Hepatic stellate cell (primary cell): ENCODE measurements around the gene MYBBP1A.
"Not testable (repeated sequence)": the region's sequence is repeated elsewhere in the genome, so short reads cannot be mapped to it uniquely, and the experiment has no call there.

Experiments used
- DNase-seq: peaks from one replicate; pipeline ENCODE4 v3.0.0; 2011; ENCODE audit warnings: low spot score

MYBBP1A gene

GRCh38 chr17:4588391-4588790 is 33.2 kb upstream of the MYBBP1A start:
- DNase-seq: no peak

GRCh38 chr17:4587803-4588202 is 32.6 kb upstream of the MYBBP1A start:
- no peak for DNase-seq

- no peak for DNase-seq
These were observed 32.0 kb upstream of the MYBBP1A start for GRCh38 chr17:4587195-4587594.

- no peak for DNase-seq
These were observed 30.9 kb upstream of the MYBBP1A start for GRCh38 chr17:4586043-4586442.

- DNase-seq: no peak
These were observed 30.4 kb upstream of the MYBBP1A start for GRCh38 chr17:4585638-4585994.

- DNase-seq: no peak
These were observed 29.9 kb upstream of the MYBBP1A start for GRCh38 chr17:4584917-4585637.

- no peak for DNase-seq
These were observed 29.1 kb upstream of the MYBBP1A start, which contains the start of gene SMTNL2 for GRCh38 chr17:4584101-4584916. TSS of gene SMTNL2 (plus strand) at chr17:4584529. CDS start at chr17:4584606, 77 bp downstream.

GRCh38 chr17:4583782-4584100 is 28.6 kb upstream of the MYBBP1A start:
- DNase-seq: peak; percentile 47

GRCh38 chr17:4583206-4583605 is 28.0 kb upstream of the MYBBP1A start:
- DNase-seq: no peak

- no peak for DNase-seq
These were observed 27.5 kb upstream of the MYBBP1A start for GRCh38 chr17:4582691-4583090.

- no peak for DNase-seq
These were observed 26.9 kb upstream of the MYBBP1A start for GRCh38 chr17:4582101-4582501.

- no peak for DNase-seq
These were observed 25.1 kb upstream of the MYBBP1A start for GRCh38 chr17:4580291-4580690.

- no peak for DNase-seq
These were observed 24.5 kb upstream of the MYBBP1A start for GRCh38 chr17:4579678-4580077.

- not testable (repeated sequence) for DNase-seq
These were observed 23.2 kb upstream of the MYBBP1A start for GRCh38 chr17:4578349-4578748.

- no peak for DNase-seq
These were observed 22.3 kb upstream of the MYBBP1A start for GRCh38 chr17:4577386-4577993.

GRCh38 chr17:4576729-4577322 is 21.6 kb upstream of the MYBBP1A start:
- no peak for DNase-seq

- DNase-seq: no peak
These were observed 21.0 kb upstream of the MYBBP1A start for GRCh38 chr17:4576161-4576558.

- no peak for DNase-seq
These were observed 19.4 kb upstream of the MYBBP1A start for GRCh38 chr17:4574448-4575045.

GRCh38 chr17:4573669-4574068 is 18.5 kb upstream of the MYBBP1A start:
- no peak for DNase-seq

GRCh38 chr17:4573115-4573514 is 17.9 kb upstream of the MYBBP1A start:
- DNase-seq: no peak

- DNase-seq: no peak
These were observed 16.9 kb upstream of the MYBBP1A start for GRCh38 chr17:4572131-4572530.

- DNase-seq: no peak
These were observed 14.4 kb upstream of the MYBBP1A start for GRCh38 chr17:4569591-4569990.
